PC-3 (cell line): ENCODE results near the gene SERPINE1.

Experiments used
- EZH2 ChIP-seq: fragments of 300-600 bp; sonication (generic); IDR thresholded peaks from one replicate; pipeline ENCODE4 v1.6.1; 2017; ENCODE audit warnings: antibody characterized with exemption, mild to moderate bottlenecking, low read length; ENCODE audit not compliant: unreplicated experiment
- TF ChIP-seq, protein P1 (sequence below): fragments of 300-600 bp; sonication (generic); conservative IDR thresholded peaks from 2 replicates; pipeline ENCODE4 v1.5.1; 2017; ENCODE audit warnings: antibody characterized with exemption, low read depth, mild to moderate bottlenecking, low read length

- TF ChIP-seq, protein P1, sequence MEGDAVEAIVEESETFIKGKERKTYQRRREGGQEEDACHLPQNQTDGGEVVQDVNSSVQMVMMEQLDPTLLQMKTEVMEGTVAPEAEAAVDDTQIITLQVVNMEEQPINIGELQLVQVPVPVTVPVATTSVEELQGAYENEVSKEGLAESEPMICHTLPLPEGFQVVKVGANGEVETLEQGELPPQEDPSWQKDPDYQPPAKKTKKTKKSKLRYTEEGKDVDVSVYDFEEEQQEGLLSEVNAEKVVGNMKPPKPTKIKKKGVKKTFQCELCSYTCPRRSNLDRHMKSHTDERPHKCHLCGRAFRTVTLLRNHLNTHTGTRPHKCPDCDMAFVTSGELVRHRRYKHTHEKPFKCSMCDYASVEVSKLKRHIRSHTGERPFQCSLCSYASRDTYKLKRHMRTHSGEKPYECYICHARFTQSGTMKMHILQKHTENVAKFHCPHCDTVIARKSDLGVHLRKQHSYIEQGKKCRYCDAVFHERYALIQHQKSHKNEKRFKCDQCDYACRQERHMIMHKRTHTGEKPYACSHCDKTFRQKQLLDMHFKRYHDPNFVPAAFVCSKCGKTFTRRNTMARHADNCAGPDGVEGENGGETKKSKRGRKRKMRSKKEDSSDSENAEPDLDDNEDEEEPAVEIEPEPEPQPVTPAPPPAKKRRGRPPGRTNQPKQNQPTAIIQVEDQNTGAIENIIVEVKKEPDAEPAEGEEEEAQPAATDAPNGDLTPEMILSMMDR: no peak
- TF ChIP-seq EZH2: no peak
Observed at GRCh38 chr7:101123703-101124068, 3.2 kb upstream of the SERPINE1 start.
